Keratinocyte (primary cell): ENCODE measurements around the gene ALK.

Experiments
- EZH2 ChIP-seq: IDR thresholded peaks from one replicate; pipeline ENCODE4 v1.6.1; 2012; ENCODE audit warnings: inconsistent platforms, mild to moderate bottlenecking, low read length, moderate library complexity
- TF ChIP-seq, protein P1 (sequence below), 3 experiments: IDR thresholded peaks in 1 of 3; conservative IDR thresholded peaks in 1 of 3; optimal IDR thresholded peaks in 1 of 3; 2 replicates in 2 of 3; 3 replicates in 1 of 3; pipeline versions ENCODE3 to v1.5.1; 2011; ENCODE audit warnings: low read length in 3 of 3, mild to moderate bottlenecking in 3 of 3, moderate library complexity in 2 of 3, control low read depth in 1 of 3, inconsistent platforms in 1 of 3; ENCODE audit not compliant: insufficient read depth in 2 of 3; ENCODE audit errors: extremely low read depth in 1 of 3

DNA sequence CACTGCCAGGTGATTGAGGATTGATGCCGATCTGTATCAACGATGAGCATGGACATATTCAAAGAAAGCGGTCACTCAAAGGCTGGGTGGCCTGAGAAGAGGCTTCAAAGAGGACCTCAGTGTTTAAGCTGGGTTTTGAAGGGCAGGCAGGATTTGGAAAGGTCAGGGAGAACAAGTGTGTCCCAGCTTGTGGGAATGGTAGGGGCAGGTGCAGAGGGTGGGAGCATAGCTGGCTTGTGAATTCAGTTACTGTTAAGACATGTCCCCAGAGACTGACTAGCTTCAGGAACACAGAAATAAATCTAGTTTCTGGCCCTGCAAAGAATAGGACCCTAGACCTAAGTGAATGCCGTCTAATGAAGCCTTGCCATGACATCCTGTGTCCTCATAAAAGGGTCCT, 442.7 kb downstream of the ALK start:
- TF ChIP-seq, protein P1, sequence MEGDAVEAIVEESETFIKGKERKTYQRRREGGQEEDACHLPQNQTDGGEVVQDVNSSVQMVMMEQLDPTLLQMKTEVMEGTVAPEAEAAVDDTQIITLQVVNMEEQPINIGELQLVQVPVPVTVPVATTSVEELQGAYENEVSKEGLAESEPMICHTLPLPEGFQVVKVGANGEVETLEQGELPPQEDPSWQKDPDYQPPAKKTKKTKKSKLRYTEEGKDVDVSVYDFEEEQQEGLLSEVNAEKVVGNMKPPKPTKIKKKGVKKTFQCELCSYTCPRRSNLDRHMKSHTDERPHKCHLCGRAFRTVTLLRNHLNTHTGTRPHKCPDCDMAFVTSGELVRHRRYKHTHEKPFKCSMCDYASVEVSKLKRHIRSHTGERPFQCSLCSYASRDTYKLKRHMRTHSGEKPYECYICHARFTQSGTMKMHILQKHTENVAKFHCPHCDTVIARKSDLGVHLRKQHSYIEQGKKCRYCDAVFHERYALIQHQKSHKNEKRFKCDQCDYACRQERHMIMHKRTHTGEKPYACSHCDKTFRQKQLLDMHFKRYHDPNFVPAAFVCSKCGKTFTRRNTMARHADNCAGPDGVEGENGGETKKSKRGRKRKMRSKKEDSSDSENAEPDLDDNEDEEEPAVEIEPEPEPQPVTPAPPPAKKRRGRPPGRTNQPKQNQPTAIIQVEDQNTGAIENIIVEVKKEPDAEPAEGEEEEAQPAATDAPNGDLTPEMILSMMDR (optimal IDR thresholded peaks at IDR 0.05 in 1 of 3, IDR thresholded peaks at IDR 0.05 in 1 of 3, conservative IDR thresholded peaks at IDR 0.05 in 1 of 3; ENCODE audit: extremely low read depth in 1 of 3, insufficient read depth in 2 of 3, low read length in 3 of 3): no peak
- TF ChIP-seq EZH2: no peak
